Mucosa of stomach (tissue), 1 donor: ENCODE data around the gene FBRSL1.
A peak's percentile ranks its signal among the peaks of the same experiment; 100 is the strongest.
"Not testable (repeated sequence)": the region's sequence is repeated elsewhere in the genome, so short reads cannot be mapped to it uniquely, and the experiment has no call there.

Source experiments
- H3K27me3 ChIP-seq: one replicate; pipeline ENCODE4 v1.7.0; 2013; ENCODE audit warnings: mild to moderate bottlenecking, low read length; ENCODE audit not compliant: control insufficient read depth, insufficient read depth
- H3K36me3 ChIP-seq: one replicate; pipeline ENCODE4 v1.7.0; 2013; ENCODE audit warnings: low read length; ENCODE audit not compliant: control insufficient read depth, insufficient read depth
- H3K4me1 ChIP-seq: one replicate; pipeline ENCODE4 v1.7.0; 2013; ENCODE audit warnings: mild to moderate bottlenecking, low read length; ENCODE audit not compliant: control insufficient read depth, insufficient read depth
- H3K4me3 ChIP-seq: one replicate; pipeline ENCODE4 v1.7.0; 2013; ENCODE audit warnings: low read length
- H3K9ac ChIP-seq: one replicate; pipeline ENCODE4 v1.7.0; 2013; ENCODE audit warnings: mild to moderate bottlenecking, low read length, moderate library complexity
- H3K9me3 ChIP-seq: one replicate; pipeline ENCODE4 v1.7.0; 2013; ENCODE audit warnings: mild to moderate bottlenecking, low read length, moderate library complexity; ENCODE audit not compliant: control insufficient read depth
- donor health status: Pancreatic carcinoma.

FBRSL1 gene

GRCh38 chr12:132489602-132490266 is at the start of gene FBRSL1:
TSS of gene FBRSL1 (plus strand) at chr12:132490151.
- H3K9me3 ChIP-seq, result no peaks in the 10 kb centered on the region
- no peaks in the 10 kb centered on the region for H3K36me3 ChIP-seq
- H3K4me1 ChIP-seq, result peaks cover 51% of the 10 kb centered on the region
- no peaks in the 10 kb centered on the region for H3K27me3 ChIP-seq
- H3K4me3 ChIP-seq, result peak within 1 kb of the TSS; percentile 29
- peak within 1 kb of the TSS; percentile 68 for H3K9ac ChIP-seq

GRCh38 chr12:132440420-132440819 is 49.5 kb upstream of the FBRSL1 start:
- H3K9me3 ChIP-seq, H3K36me3 ChIP-seq, H3K4me3 ChIP-seq, H3K4me1 ChIP-seq, H3K9ac ChIP-seq: not testable (repeated sequence)
- peaks cover 35% of the 10 kb centered on the region for H3K27me3 ChIP-seq

GRCh38 chr12:132441871-132442863 is 47.8 kb upstream of the FBRSL1 start:
- Histone ChIP-seq H3K9ac (no peak overlapping the region), H3K4me1 (peaks cover 11% of the 10 kb centered on the region), H3K36me3 (no peaks in the 10 kb centered on the region), H3K27me3 (peaks cover 20% of the 10 kb centered on the region), H3K4me3 (no peak overlapping the region), H3K9me3 (no peaks in the 10 kb centered on the region)

GRCh38 chr12:132443091-132443490 is 46.9 kb upstream of the FBRSL1 start:
- H3K36me3 ChIP-seq, result no peaks in the 10 kb centered on the region
- H3K9me3 ChIP-seq, result no peaks in the 10 kb centered on the region
- no peak overlapping the region for H3K4me3 ChIP-seq
- peaks cover 11% of the 10 kb centered on the region for H3K27me3 ChIP-seq
- H3K4me1 ChIP-seq, result peaks cover 11% of the 10 kb centered on the region
- H3K9ac ChIP-seq, result no peak overlapping the region

GRCh38 chr12:132444283-132444682 is 45.7 kb upstream of the FBRSL1 start:
- H3K27me3 ChIP-seq, result peaks cover 8% of the 10 kb centered on the region
- H3K9me3 ChIP-seq, result no peaks in the 10 kb centered on the region
- H3K4me1 ChIP-seq, result peaks cover 11% of the 10 kb centered on the region
- no peak overlapping the region for H3K4me3 ChIP-seq
- no peak overlapping the region for H3K9ac ChIP-seq
- H3K36me3 ChIP-seq, result no peaks in the 10 kb centered on the region

GRCh38 chr12:132444957-132445883 is 44.7 kb upstream of the FBRSL1 start:
- Histone ChIP-seq H3K9ac (peak overlapping the region; percentile 59), H3K4me1 (peaks cover 11% of the 10 kb centered on the region), H3K4me3 (peak overlapping the region; percentile 14), H3K27me3 (peaks cover 15% of the 10 kb centered on the region), H3K9me3 (no peaks in the 10 kb centered on the region), H3K36me3 (no peaks in the 10 kb centered on the region)

- Histone ChIP-seq H3K27me3 (peaks cover 23% of the 10 kb centered on the region), H3K4me3 (peak overlapping the region; percentile 14), H3K4me1 (peaks cover 11% of the 10 kb centered on the region), H3K9ac (peak overlapping the region; percentile 59), H3K36me3 (no peaks in the 10 kb centered on the region), H3K9me3 (no peaks in the 10 kb centered on the region)
Observed at GRCh38 chr12:132445884-132446632, 43.9 kb upstream of the FBRSL1 start.

- Histone ChIP-seq H3K9ac (no peak overlapping the region), H3K4me1 (peaks cover 11% of the 10 kb centered on the region), H3K27me3 (peaks cover 27% of the 10 kb centered on the region), H3K9me3 (no peaks in the 10 kb centered on the region), H3K4me3 (no peak overlapping the region), H3K36me3 (no peaks in the 10 kb centered on the region)
Observed at GRCh38 chr12:132446633-132447326, 43.2 kb upstream of the FBRSL1 start.

- Histone ChIP-seq H3K9me3 (no peaks in the 10 kb centered on the region), H3K36me3 (no peaks in the 10 kb centered on the region), H3K4me3 (no peak overlapping the region), H3K9ac (no peak overlapping the region), H3K4me1 (peaks cover 11% of the 10 kb centered on the region), H3K27me3 (peaks cover 29% of the 10 kb centered on the region)
Observed at GRCh38 chr12:132447327-132447720, 42.6 kb upstream of the FBRSL1 start.

GRCh38 chr12:132447731-132448462 is 42.1 kb upstream of the FBRSL1 start:
- Histone ChIP-seq H3K27me3 (peaks cover 30% of the 10 kb centered on the region), H3K4me3 (no peak overlapping the region), H3K9me3 (no peaks in the 10 kb centered on the region), H3K36me3 (no peaks in the 10 kb centered on the region), H3K9ac (no peak overlapping the region), H3K4me1 (peaks cover 11% of the 10 kb centered on the region)
